ENCODE results near the gene CDC16. TPM values are rescaled to one million over a fixed set of nuclear protein-coding genes. Genes with fewer than 3 reads are reported as not detected.
A peak's percentile ranks its signal among the peaks of the same experiment; 100 is the strongest.

The CDC16 gene
- total and polyA plus RNA-seq, 9 of the 15 experiments (the other 6 are each of a cell fraction or from before 2014, with no cell fraction given) = 23.2 to 102 (median 51.6) TPM

- TF ChIP-seq, protein P1, sequence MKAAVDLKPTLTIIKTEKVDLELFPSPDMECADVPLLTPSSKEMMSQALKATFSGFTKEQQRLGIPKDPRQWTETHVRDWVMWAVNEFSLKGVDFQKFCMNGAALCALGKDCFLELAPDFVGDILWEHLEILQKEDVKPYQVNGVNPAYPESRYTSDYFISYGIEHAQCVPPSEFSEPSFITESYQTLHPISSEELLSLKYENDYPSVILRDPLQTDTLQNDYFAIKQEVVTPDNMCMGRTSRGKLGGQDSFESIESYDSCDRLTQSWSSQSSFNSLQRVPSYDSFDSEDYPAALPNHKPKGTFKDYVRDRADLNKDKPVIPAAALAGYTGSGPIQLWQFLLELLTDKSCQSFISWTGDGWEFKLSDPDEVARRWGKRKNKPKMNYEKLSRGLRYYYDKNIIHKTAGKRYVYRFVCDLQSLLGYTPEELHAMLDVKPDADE (conservative IDR thresholded peaks at IDR 0.05; ENCODE audit: control insufficient read depth, low read depth, low read length) = no peak
- TF ChIP-seq PHB (CRISPR knock-in tag; IDR thresholded peaks at IDR 0.05) (no peak), LARP7 (IDR thresholded peaks at IDR 0.05) (no peak), RBM25 (IDR thresholded peaks at IDR 0.05; ENCODE audit: low read depth, low read length, severe bottlenecking) (no peak), NR4A1 (CRISPR knock-in tag; IDR thresholded peaks at IDR 0.05) (no peak), NR4A1 (tag; IDR thresholded peaks at IDR 0.05) (peak; percentile 74; the same call in 1 of the 2 replicates), ZC3H8 (IDR thresholded peaks at IDR 0.05) (no peak), HNRNPL (IDR thresholded peaks at IDR 0.05; ENCODE audit: low read depth, low read length) (peak; percentile 70), RBM15 (IDR thresholded peaks at IDR 0.05; ENCODE audit: insufficient read depth, low read length) (no peak), ZBTB1 (CRISPR knock-in tag; IDR thresholded peaks at IDR 0.05; ENCODE audit: borderline replicate concordance, low read depth) (peak; percentile 53; the same call in 1 of the 2 replicates), HDGF (IDR thresholded peaks at IDR 0.05) (no peak), DDX20 (tag; IDR thresholded peaks at IDR 0.05; ENCODE audit: low read depth) (no peak), NCOA1 (IDR thresholded peaks at IDR 0.05; ENCODE audit: low read depth) (peak; percentile 89), GABPA (tag; conservative IDR thresholded peaks at IDR 0.05; ENCODE audit: low read depth) (peak; percentile 98), KAT8 (IDR thresholded peaks at IDR 0.05; ENCODE audit: low read depth) (no peak), ZBTB40 (IDR thresholded peaks at IDR 0.05) (peak; percentile 96), ZBTB40 (CRISPR knock-in tag; IDR thresholded peaks at IDR 0.05) (peak; percentile 72), ZNF316 (IDR thresholded peaks at IDR 0.05) (no peak), SAFB2 (IDR thresholded peaks at IDR 0.05; ENCODE audit: borderline replicate concordance, low read depth, low read length, severe bottlenecking) (no peak)
These were observed at the start of gene CDC16 (continued) for GRCh38 chr13:114234645-114235421.
